OCI-LY7 (cell line): ENCODE data around the gene CHN2. TPM values are rescaled to one million over a fixed set of nuclear protein-coding genes. Genes with fewer than 3 reads are reported as not detected.

Experiments
- BruUV-seq: library from RNA; stranded (reverse); fragments of 400-500 nt; replicated peaks from 2 replicates; lab custom pipeline; 2021; lab: Mats Ljungman, UMichigan
- CTCF ChIA-PET: fragments of 300-600 bp; sonication (Branson Sonifier 250); formaldehyde crosslinking; loops from one replicate; lab custom pipeline; 2022; ENCODE audit warnings: antibody characterized with exemption; ENCODE audit not compliant: unreplicated experiment; lab: Charles Lee
- POLR2A ChIA-PET: fragments of 300-600 bp; sonication (Branson Sonifier 250); formaldehyde crosslinking; loops from one replicate; lab custom pipeline; 2022; ENCODE audit warnings: antibody characterized with exemption; lab: Charles Lee
- DNase-seq: peaks from one replicate; pipeline ENCODE4 v3.0.0-alpha.2; 2015; ENCODE audit warnings: low spot score
- H2AFZ ChIP-seq: fragments of 200-600 bp; sonication (generic), shearing (Covaris generic); 2 replicates; pipeline ENCODE4 v1.6.1; 2014; ENCODE audit warnings: mild to moderate bottlenecking, antibody characterized with exemption, low read length, moderate library complexity
- H3K27ac ChIP-seq: fragments of 200-600 bp; sonication (generic); 2 replicates; pipeline ENCODE4 v1.5.1; 2014; ENCODE audit warnings: mixed run types, low read depth, mild to moderate bottlenecking, moderate library complexity, low read length, inconsistent platforms; ENCODE audit not compliant: poor library complexity, severe bottlenecking
- H3K36me3 ChIP-seq: fragments of 200-600 bp; sonication (generic); 2 replicates; pipeline ENCODE4 v1.6.1; 2014; ENCODE audit warnings: mild to moderate bottlenecking, antibody characterized with exemption, low read length, moderate library complexity, mixed read lengths; ENCODE audit not compliant: insufficient read depth
- H3K4me1 ChIP-seq: fragments of 200-600 bp; sonication (generic); 2 replicates; pipeline ENCODE4 v1.5.1; 2014; ENCODE audit warnings: mild to moderate bottlenecking, low read length; ENCODE audit not compliant: insufficient read depth, poor library complexity, severe bottlenecking
- H3K4me2 ChIP-seq: fragments of 200-600 bp; sonication (generic); 2 replicates; pipeline ENCODE4 v1.6.1; 2014; ENCODE audit warnings: mild to moderate bottlenecking, low read length
- H3K4me3 ChIP-seq: fragments of 200-600 bp; sonication (generic); 2 replicates; pipeline ENCODE4 v1.5.1; 2014; ENCODE audit warnings: mild to moderate bottlenecking, low read depth, low read length; ENCODE audit not compliant: poor library complexity, severe bottlenecking
- H3K79me2 ChIP-seq: fragments of 200-600 bp; sonication (generic); 2 replicates; pipeline ENCODE4 v1.6.1; 2016; ENCODE audit warnings: low read depth, mild to moderate bottlenecking, low read length, moderate library complexity, mixed read lengths; ENCODE audit not compliant: insufficient read depth
- H3K9me2 ChIP-seq: fragments of 200-600 bp; sonication (generic); 2 replicates; pipeline ENCODE4 v1.6.1; 2016; ENCODE audit warnings: mild to moderate bottlenecking, low read length, mixed read lengths; ENCODE audit not compliant: insufficient read depth
- H3K9me3 ChIP-seq: fragments of 200-600 bp; sonication (generic); 2 replicates; pipeline ENCODE4 v1.6.1; 2014; ENCODE audit warnings: mild to moderate bottlenecking, mixed run types, low read length, mixed read lengths
- H4K20me1 ChIP-seq: fragments of 200-600 bp; sonication (generic); 2 replicates; pipeline ENCODE4 v1.6.1; 2014; ENCODE audit warnings: mild to moderate bottlenecking, antibody characterized with exemption, low read length, moderate library complexity, mixed read lengths; ENCODE audit not compliant: insufficient read depth
- EZH2phosphoT487 ChIP-seq: fragments of 200-600 bp; sonication (generic); IDR thresholded peaks from 2 replicates; pipeline ENCODE4 v1.6.1; 2018; ENCODE audit warnings: low read depth, borderline replicate concordance, mild to moderate bottlenecking, mixed run types, antibody characterized with exemption, low read length, moderate library complexity, mixed read lengths
- intact Hi-C: fragments of 100-400 bp; cut with micrococcal nuclease; formaldehyde crosslinking; loops from one replicate; pipeline ENCODE4 v1.10.0; 2022; ENCODE audit not compliant: unreplicated experiment
- total RNA-seq, 2 experiments: library from RNA; depleted of rRNA in 1 of 2; stranded (reverse); fragments of >200 nt in 1 of 2; shearing (Covaris generic) in 1 of 2; gene quantifications; 2 replicates each; pipeline ENCODE4 v1.2.3, GENCODE V29; 2014 to 2022
- TF ChIP-seq, protein P1 (sequence below): fragments of 200-600 bp; sonication (generic); conservative IDR thresholded peaks from 2 replicates; pipeline ENCODE4 v1.5.1; 2014; ENCODE audit warnings: mild to moderate bottlenecking, antibody characterized with exemption, low read length, moderate library complexity, mixed read lengths

Gene CHN2
- total RNA-seq, 2 experiments from 2014 or later, result not detected

GRCh38 chr7:29335188-29336083 lies 140.9 kb downstream of the CHN2 start:
- no peak overlapping the region for H3K27ac ChIP-seq
- H3K4me3 ChIP-seq, result no peak overlapping the region
- no peaks in the 10 kb centered on the region for H3K36me3 ChIP-seq
- TF ChIP-seq, protein P1, sequence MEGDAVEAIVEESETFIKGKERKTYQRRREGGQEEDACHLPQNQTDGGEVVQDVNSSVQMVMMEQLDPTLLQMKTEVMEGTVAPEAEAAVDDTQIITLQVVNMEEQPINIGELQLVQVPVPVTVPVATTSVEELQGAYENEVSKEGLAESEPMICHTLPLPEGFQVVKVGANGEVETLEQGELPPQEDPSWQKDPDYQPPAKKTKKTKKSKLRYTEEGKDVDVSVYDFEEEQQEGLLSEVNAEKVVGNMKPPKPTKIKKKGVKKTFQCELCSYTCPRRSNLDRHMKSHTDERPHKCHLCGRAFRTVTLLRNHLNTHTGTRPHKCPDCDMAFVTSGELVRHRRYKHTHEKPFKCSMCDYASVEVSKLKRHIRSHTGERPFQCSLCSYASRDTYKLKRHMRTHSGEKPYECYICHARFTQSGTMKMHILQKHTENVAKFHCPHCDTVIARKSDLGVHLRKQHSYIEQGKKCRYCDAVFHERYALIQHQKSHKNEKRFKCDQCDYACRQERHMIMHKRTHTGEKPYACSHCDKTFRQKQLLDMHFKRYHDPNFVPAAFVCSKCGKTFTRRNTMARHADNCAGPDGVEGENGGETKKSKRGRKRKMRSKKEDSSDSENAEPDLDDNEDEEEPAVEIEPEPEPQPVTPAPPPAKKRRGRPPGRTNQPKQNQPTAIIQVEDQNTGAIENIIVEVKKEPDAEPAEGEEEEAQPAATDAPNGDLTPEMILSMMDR, result no peak
- TF ChIP-seq EZH2phosphoT487, result no peak
- intact Hi-C loops, result no loop called here
- no peaks in the 10 kb centered on the region for H3K79me2 ChIP-seq
- no peaks in the 10 kb centered on the region for H3K9me3 ChIP-seq
- no peak overlapping the region for H2AFZ ChIP-seq
- no peaks in the 10 kb centered on the region for H3K9me2 ChIP-seq
- H3K4me2 ChIP-seq, result no peak overlapping the region
- ChIA-PET POLR2A (no interaction called here), CTCF (no interaction called here)
- no peaks in the 10 kb centered on the region for H4K20me1 ChIP-seq
- no peaks in the 10 kb centered on the region for H3K4me1 ChIP-seq
- no peak for DNase-seq
- no TSS peak for BruUV-seq

GRCh38 chr7:29337546-29338116 lies 143.1 kb downstream of the CHN2 start:
- no peak for DNase-seq
- no peak overlapping the region for H3K27ac ChIP-seq
- TF ChIP-seq EZH2phosphoT487, result no peak
- TF ChIP-seq, protein P1, result no peak
- no peaks in the 10 kb centered on the region for H3K4me1 ChIP-seq
- BruUV-seq, result no TSS peak
- H3K4me2 ChIP-seq, result no peak overlapping the region
- ChIA-PET POLR2A (no interaction called here), CTCF (interaction anchor here (0.6 kb wide), 1 partner anchor 19 kb away, joined by 3 read pairs; no protein-coding TSS in a partner anchor)
- no peaks in the 10 kb centered on the region for H3K9me2 ChIP-seq
- H2AFZ ChIP-seq, result no peak overlapping the region
- no peaks in the 10 kb centered on the region for H4K20me1 ChIP-seq
- H3K36me3 ChIP-seq, result no peaks in the 10 kb centered on the region
- no peaks in the 10 kb centered on the region for H3K9me3 ChIP-seq
- no peaks in the 10 kb centered on the region for H3K79me2 ChIP-seq
- intact Hi-C loops, result no loop called here
- H3K4me3 ChIP-seq, result no peak overlapping the region

DNA sequence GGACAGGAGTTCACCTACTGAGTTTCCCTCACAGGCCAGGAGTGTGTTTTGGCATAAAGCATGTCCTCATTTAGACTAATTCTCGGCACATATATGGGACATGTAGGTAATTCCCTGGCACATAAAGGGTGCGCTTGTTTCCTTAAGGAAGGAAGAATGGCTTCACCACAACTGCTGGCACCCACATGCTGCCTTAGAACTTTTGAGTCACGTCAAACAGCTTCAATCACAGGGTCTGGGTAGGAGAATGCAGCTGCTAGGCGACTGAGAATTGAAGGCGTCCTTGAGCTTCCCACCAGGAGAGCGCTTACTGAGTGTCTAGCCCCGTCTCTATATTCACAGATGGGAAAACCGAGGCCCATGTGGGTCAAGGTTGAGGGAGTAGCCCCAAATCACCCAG lies 146.1 kb downstream of the CHN2 start:
- ChIA-PET CTCF (no interaction called here), POLR2A (no interaction called here)
- no peak for DNase-seq
- no peak overlapping the region for H2AFZ ChIP-seq
- H4K20me1 ChIP-seq, result no peaks in the 10 kb centered on the region
- no peaks in the 10 kb centered on the region for H3K36me3 ChIP-seq
- H3K9me2 ChIP-seq, result no peaks in the 10 kb centered on the region
- no TSS peak for BruUV-seq
- no peak overlapping the region for H3K27ac ChIP-seq
- no peak overlapping the region for H3K4me3 ChIP-seq
- no peak for TF ChIP-seq EZH2phosphoT487
- TF ChIP-seq, protein P1, result no peak
- H3K4me1 ChIP-seq, result no peaks in the 10 kb centered on the region
- no peaks in the 10 kb centered on the region for H3K79me2 ChIP-seq
- no peak overlapping the region for H3K4me2 ChIP-seq
- intact Hi-C loops, result no loop called here
- H3K9me3 ChIP-seq, result no peaks in the 10 kb centered on the region
